Measurements from ENCODE around the gene INO80E. TPM values are rescaled to one million over a fixed set of nuclear protein-coding genes. Genes with fewer than 3 reads are reported as not detected.
A peak's percentile ranks its signal among the peaks of the same experiment; 100 is the strongest.

The INO80E gene
- polyA plus RNA-seq, 2 of the 4 experiments (the other 2 are of a cell fraction) = 41.3 to 89.0 TPM

DNA sequence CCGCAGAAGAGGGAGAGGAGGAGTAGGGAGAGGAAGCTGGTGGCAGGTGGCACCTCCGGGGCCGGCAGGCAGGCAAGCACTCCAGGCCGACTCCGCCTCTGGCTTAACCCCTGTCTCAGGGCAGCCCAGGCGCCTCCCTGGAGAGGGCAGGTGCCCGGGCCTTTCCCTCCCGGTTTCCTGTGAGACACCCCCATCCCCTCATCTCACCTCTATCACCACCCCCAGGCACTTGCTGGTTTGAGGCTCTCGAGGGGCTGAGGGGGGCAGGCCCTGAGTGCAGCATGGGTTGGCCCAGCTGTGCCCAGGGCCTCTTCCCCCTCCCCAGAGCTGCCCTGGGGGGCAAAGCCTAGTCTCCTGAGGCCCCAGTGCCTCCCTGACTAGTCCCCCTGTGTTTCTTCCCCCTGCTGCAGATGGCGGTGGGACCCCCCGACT lies 8.8 kb downstream of the INO80E start:
- peaks cover 9% of the 10 kb centered on the region; the same call in 2 of the 3 replicates for H3K4me1 ChIP-seq
- TF ChIP-seq CTCF (IDR thresholded peaks at IDR 0.05) = no peak
- TF ChIP-seq ESRRA (IDR thresholded peaks at IDR 0.05; ENCODE audit: borderline replicate concordance, low read length) = no peak
- no peak for TF ChIP-seq HOXA7 (CRISPR knock-in tag; IDR thresholded peaks at IDR 0.05)
- no peak for TF ChIP-seq HMGXB4 (CRISPR knock-in tag; IDR thresholded peaks at IDR 0.05; ENCODE audit: borderline replicate concordance)
- no peak for TF ChIP-seq CHD4 (IDR thresholded peaks at IDR 0.05; ENCODE audit: borderline replicate concordance)
- no peak for TF ChIP-seq PHF8 (IDR thresholded peaks at IDR 0.05; ENCODE audit: borderline replicate concordance, low read depth)
- no peak for TF ChIP-seq CBX8 (IDR thresholded peaks at IDR 0.05)
- TF ChIP-seq KDM5A (IDR thresholded peaks at IDR 0.05) = no peak
- no peak for TF ChIP-seq SMC3 (IDR thresholded peaks at IDR 0.05)
- no peak for TF ChIP-seq MAFK (IDR thresholded peaks at IDR 0.05; ENCODE audit: partially characterized antibody)
- no peak for TF ChIP-seq HOXB13 (CRISPR knock-in tag; IDR thresholded peaks at IDR 0.05; ENCODE audit: low read depth)
- TF ChIP-seq POLR2A (IDR thresholded peaks at IDR 0.05; ENCODE audit: low read length) = no peak
- no peak for TF ChIP-seq GATA3 (IDR thresholded peaks at IDR 0.05; ENCODE audit: borderline replicate concordance)
- no peak for TF ChIP-seq FOSB (CRISPR knock-in tag; IDR thresholded peaks at IDR 0.05)
- TF ChIP-seq ZFP36 (IDR thresholded peaks at IDR 0.05; ENCODE audit: borderline replicate concordance, partially characterized antibody) = no peak
- no peak for TF ChIP-seq CBX2 (IDR thresholded peaks at IDR 0.05; ENCODE audit: borderline replicate concordance, low read depth)
- TF ChIP-seq RNF2 (IDR thresholded peaks at IDR 0.05; ENCODE audit: borderline replicate concordance, low read depth) = no peak
- no peak for TF ChIP-seq RFX5 (IDR thresholded peaks at IDR 0.05)
- TF ChIP-seq, protein P1, sequence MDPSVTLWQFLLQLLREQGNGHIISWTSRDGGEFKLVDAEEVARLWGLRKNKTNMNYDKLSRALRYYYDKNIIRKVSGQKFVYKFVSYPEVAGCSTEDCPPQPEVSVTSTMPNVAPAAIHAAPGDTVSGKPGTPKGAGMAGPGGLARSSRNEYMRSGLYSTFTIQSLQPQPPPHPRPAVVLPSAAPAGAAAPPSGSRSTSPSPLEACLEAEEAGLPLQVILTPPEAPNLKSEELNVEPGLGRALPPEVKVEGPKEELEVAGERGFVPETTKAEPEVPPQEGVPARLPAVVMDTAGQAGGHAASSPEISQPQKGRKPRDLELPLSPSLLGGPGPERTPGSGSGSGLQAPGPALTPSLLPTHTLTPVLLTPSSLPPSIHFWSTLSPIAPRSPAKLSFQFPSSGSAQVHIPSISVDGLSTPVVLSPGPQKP (IDR thresholded peaks at IDR 0.05; ENCODE audit: low read depth, low read length) = no peak
- peak overlapping the region in 1 of 2 experiments; percentile 38; a peak in 3 of 6 replicates for H3K27ac ChIP-seq
- DNase-seq (ENCODE audit: low read depth in 1 of 2, low spot score in 1 of 2) (no peak), FAIRE-seq (no peak), ATAC-seq (peak; percentile 6 to 42; a peak in 3 of 6 replicates)
- H3K4me3 ChIP-seq = no peak overlapping the region
- CTCF ChIA-PET = interaction anchor here (0.6 to 3.8 kb wide), 35 partner anchors 8 to 314 kb away, joined by 3 to 41 read pairs (median 5); partner anchors contain the start of genes ASPHD1, C16orf92, CDIPT and HIRIP3
- no peak overlapping the region for H3K4me2 ChIP-seq
- no peaks in the 10 kb centered on the region for H3K9me3 ChIP-seq
- POLR2A ChIA-PET = interaction anchor here (2.0 kb wide), 1 partner anchor 61 kb away, joined by 7 read pairs; no protein-coding TSS in a partner anchor
- WGBS (ENCODE audit: missing lambda C conversion rate) = 62% methylated on average over 8 of the region's 11 CpGs

DNA sequence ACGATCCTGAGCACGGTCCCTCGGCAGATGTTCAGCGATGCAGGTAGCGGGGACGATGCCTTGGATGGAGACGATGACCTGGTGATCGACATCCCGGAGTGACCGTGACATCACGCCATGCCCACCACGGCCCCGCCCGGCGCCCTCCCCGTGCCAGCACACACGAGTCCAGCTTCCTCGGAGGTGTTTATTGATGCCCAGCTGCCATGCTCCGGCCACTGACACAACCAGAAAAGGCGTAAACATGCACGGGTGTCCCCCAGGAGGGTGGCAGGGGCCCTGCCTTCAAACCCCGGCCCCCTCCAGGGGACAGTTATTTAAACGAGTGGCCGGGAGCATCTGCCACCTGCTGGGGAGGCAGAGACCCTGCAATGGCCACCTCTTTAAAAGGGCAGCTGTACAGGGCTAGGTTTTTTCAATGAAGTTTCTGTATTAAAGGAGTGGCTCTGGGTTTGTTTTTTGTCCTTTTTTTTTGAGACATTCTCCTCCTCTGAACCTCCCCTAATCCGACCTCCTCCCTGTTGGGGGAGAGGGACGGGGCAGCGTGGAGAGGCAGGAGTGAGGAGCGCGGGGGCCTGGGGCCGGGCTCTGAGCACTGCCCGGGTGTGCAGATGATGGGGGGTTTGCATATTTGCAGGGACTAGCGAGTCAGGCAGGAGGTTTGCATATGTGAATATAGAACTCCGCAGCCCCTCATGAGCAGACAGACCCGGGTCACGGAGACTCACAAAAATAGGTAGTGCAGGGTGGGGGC lies 9.5 kb downstream of the INO80E start:
- no peak for FAIRE-seq
- DNase-seq (ENCODE audit: low read depth in 1 of 2, low spot score in 1 of 2) = peak; percentile 59 to 90
- peak; percentile 54 to 78; a peak in 5 of 6 replicates for ATAC-seq
- ChIA-PET CTCF (interaction anchor here (0.5 to 3.8 kb wide), 52 partner anchors 8 to 326 kb away, joined by 3 to 41 read pairs (median 5); partner anchors contain the start of genes ASPHD1, C16orf92, CDIPT and HIRIP3), POLR2A (interaction anchor here (0.8 to 2.0 kb wide), 2 partner anchors 61 to 106 kb away, joined by 3 to 7 read pairs; partner anchors contain the start of gene SEZ6L2)
- 64% methylated on average over 26 of the region's 35 CpGs for WGBS (ENCODE audit: missing lambda C conversion rate)
- Histone ChIP-seq H3K4me3 (no peak overlapping the region), H3K9me3 (no peaks in the 10 kb centered on the region), H3K27ac (peak overlapping the region in 1 of 2 experiments; percentile 38; a peak in 3 of 6 replicates), H3K4me1 (peaks cover 10% of the 10 kb centered on the region; the same call in 2 of the 3 replicates), H3K4me2 (no peak overlapping the region)
- peak; percentile 85 for TF ChIP-seq SMC3 (IDR thresholded peaks at IDR 0.05)
- TF ChIP-seq MAX (IDR thresholded peaks at IDR 0.05) = 0 out of 2 replicates have a peak, but pooled peaks have one; percentile 13
- 0 out of 2 replicates have a peak, but pooled peaks have one; percentile 34 for TF ChIP-seq MAZ (IDR thresholded peaks at IDR 0.05; ENCODE audit: borderline replicate concordance, low read depth, low read length)
- peak; percentile 64 to 71 for TF ChIP-seq RAD21 (conservative IDR thresholded peaks at IDR 0.05 in 1 of 2, IDR thresholded peaks at IDR 0.05 in 1 of 2)
- TF ChIP-seq CTCF (IDR thresholded peaks at IDR 0.05) = peak; percentile 78
- TF ChIP-seq MAFK (IDR thresholded peaks at IDR 0.05; ENCODE audit: partially characterized antibody) = no peak

Data from A549 (cell line).